OCI-LY3 (cell line): ENCODE results near the gene CAPN8.

Experiments
- H2AFZ ChIP-seq: fragments of 200-600, 300-600 bp; shearing (Covaris generic); 2 replicates; pipeline ENCODE4 v1.6.0; 2014; ENCODE audit warnings: antibody characterized with exemption, low read depth, low read length
- H3K27ac ChIP-seq: fragments of 200-600, 300-600 bp; sonication (generic); 2 replicates; pipeline ENCODE4 v1.5.1; 2014; ENCODE audit warnings: mild to moderate bottlenecking, low read length, moderate library complexity, mixed read lengths
- H3K27me3 ChIP-seq: fragments of 200-600, 300-600 bp; sonication (generic); 2 replicates; pipeline ENCODE4 v1.6.1; 2014; ENCODE audit warnings: low read depth, low read length, mixed read lengths
- H3K36me3 ChIP-seq: fragments of 200-600, 300-600 bp; sonication (generic); replicated peaks from 2 replicates; pipeline ENCODE3; 2014; ENCODE audit warnings: low read depth, low read length, mixed read lengths
- H3K4me1 ChIP-seq: fragments of 300-600, 200-600 bp; sonication (generic); 2 replicates; pipeline ENCODE4 v1.6.1; 2014; ENCODE audit warnings: low read length, mixed read lengths
- H3K4me2 ChIP-seq: fragments of 200-600, 300-600 bp; sonication (generic); 2 replicates; pipeline ENCODE4 v1.6.1; 2014; ENCODE audit warnings: low read length, mixed read lengths
- H3K4me3 ChIP-seq: fragments of 300-600, 200-600 bp; sonication (generic); 2 replicates; pipeline ENCODE4 v1.5.1; 2014; ENCODE audit warnings: antibody characterized with exemption, mild to moderate bottlenecking, low read length, moderate library complexity
- H3K79me2 ChIP-seq: fragments of 300-600, 200-600 bp; shearing (Covaris generic); 2 replicates; pipeline ENCODE4 v1.6.1; 2014; ENCODE audit warnings: mild to moderate bottlenecking, low read length, mixed read lengths
- H3K9ac ChIP-seq: fragments of 300-600, 200-600 bp; shearing (Covaris generic); 2 replicates; pipeline ENCODE4 v1.6.0; 2014; ENCODE audit warnings: mild to moderate bottlenecking, low read length, moderate library complexity
- H3K9me3 ChIP-seq: fragments of 200-600, 300-600 bp; shearing (Covaris generic); 2 replicates; pipeline ENCODE4 v1.6.1; 2014; ENCODE audit warnings: low read length, mixed read lengths; ENCODE audit not compliant: insufficient read depth
- H4K20me1 ChIP-seq: fragments of 200-600, 300-600 bp; sonication (generic); 2 replicates; pipeline ENCODE4 v1.6.1; 2016; ENCODE audit warnings: low read length, mixed read lengths; ENCODE audit not compliant: insufficient read depth
- CTCF ChIP-seq: fragments of 200-600, 300-600 bp; sonication (generic); IDR thresholded peaks from 2 replicates; pipeline ENCODE4 v1.5.1; 2014; ENCODE audit warnings: antibody characterized with exemption, low read length, low read depth
- EZH2phosphoT487 ChIP-seq: fragments of 200-600 bp; shearing (Covaris generic); IDR thresholded peaks from 2 replicates; pipeline ENCODE4 v1.6.1; 2018; ENCODE audit warnings: antibody characterized with exemption, mixed run types, low read depth

Gene CAPN8

GRCh38 chr1:223674119-223674890 lies 8.8 kb upstream of the CAPN8 start:
- no peak overlapping the region for H3K9ac ChIP-seq
- peaks cover 6% of the 10 kb centered on the region for H3K9me3 ChIP-seq
- TF ChIP-seq CTCF = no peak
- no peak for TF ChIP-seq EZH2phosphoT487
- H3K27me3 ChIP-seq = peaks cover 3% of the 10 kb centered on the region; the same call in 1 of the 2 replicates
- H3K27ac ChIP-seq = no peak overlapping the region
- no peak overlapping the region for H2AFZ ChIP-seq
- H3K4me1 ChIP-seq = no peaks in the 10 kb centered on the region
- no peaks in the 10 kb centered on the region for H3K36me3 ChIP-seq
- no peaks in the 10 kb centered on the region for H3K79me2 ChIP-seq
- no peak overlapping the region for H3K4me2 ChIP-seq
- H3K4me3 ChIP-seq = no peak overlapping the region
- no peaks in the 10 kb centered on the region for H4K20me1 ChIP-seq

- peaks cover 13% of the 10 kb centered on the region for H3K27me3 ChIP-seq
- no peak overlapping the region for H3K4me3 ChIP-seq
- H3K9ac ChIP-seq = no peak overlapping the region
- no peaks in the 10 kb centered on the region for H3K4me1 ChIP-seq
- H4K20me1 ChIP-seq = no peaks in the 10 kb centered on the region
- no peak overlapping the region for H3K4me2 ChIP-seq
- no peak overlapping the region for H2AFZ ChIP-seq
- peaks cover 6% of the 10 kb centered on the region for H3K9me3 ChIP-seq
- TF ChIP-seq CTCF (peak; percentile 52), EZH2phosphoT487 (no peak)
- no peaks in the 10 kb centered on the region for H3K79me2 ChIP-seq
- H3K36me3 ChIP-seq = no peaks in the 10 kb centered on the region
- H3K27ac ChIP-seq = no peak overlapping the region
Observed at GRCh38 chr1:223670458-223671159, 5.1 kb upstream of the CAPN8 start.

- no peaks in the 10 kb centered on the region for H3K79me2 ChIP-seq
- no peaks in the 10 kb centered on the region for H4K20me1 ChIP-seq
- no peaks in the 10 kb centered on the region for H3K36me3 ChIP-seq
- H3K27me3 ChIP-seq = peaks cover 17% of the 10 kb centered on the region
- H3K4me1 ChIP-seq = no peaks in the 10 kb centered on the region
- no peak overlapping the region for H3K27ac ChIP-seq
- no peak overlapping the region for H3K4me3 ChIP-seq
- H3K9ac ChIP-seq = no peak overlapping the region
- peaks cover 4% of the 10 kb centered on the region for H3K9me3 ChIP-seq
- no peak overlapping the region for H2AFZ ChIP-seq
- no peak for TF ChIP-seq EZH2phosphoT487
- TF ChIP-seq CTCF = no peak
- no peak overlapping the region for H3K4me2 ChIP-seq
Observed at GRCh38 chr1:223669003-223669795, 3.7 kb upstream of the CAPN8 start.
